GM18519 (cell line): ENCODE data around the gene CAMK1D.
"Not testable (repeated sequence)": the region's sequence is repeated elsewhere in the genome, so short reads cannot be mapped to it uniquely, and the experiment has no call there.

Experiments used
- ATAC-seq: cut with Tn5 transposase; IDR thresholded peaks from one replicate; pipeline ENCODE4 v1.9.1; 2021; ENCODE audit warnings: mild to moderate bottlenecking, moderate library complexity; ENCODE audit not compliant: unreplicated experiment, low FRiP score

CAMK1D gene

GRCh38 chr10:12849319-12850181, 500.2 kb downstream of the CAMK1D start:
- ATAC-seq, result no peak

GRCh38 chr10:12852687-12853086, 503.3 kb downstream of the CAMK1D start:
- ATAC-seq, result no peak

- ATAC-seq, result no peak
Observed at GRCh38 chr10:12854988-12855387, 505.6 kb downstream of the CAMK1D start.

GRCh38 chr10:12862459-12862858, 513.1 kb downstream of the CAMK1D start:
- no peak for ATAC-seq

GRCh38 chr10:12865515-12865914, 516.2 kb downstream of the CAMK1D start:
- ATAC-seq, result not testable (repeated sequence)

GRCh38 chr10:12868229-12868628, 518.9 kb downstream of the CAMK1D start:
- no peak for ATAC-seq

- ATAC-seq, result no peak
Observed at GRCh38 chr10:12869427-12869826, 520.1 kb downstream of the CAMK1D start.

- no peak for ATAC-seq
Observed at GRCh38 chr10:12872577-12872976, 523.2 kb downstream of the CAMK1D start.

GRCh38 chr10:12873172-12873571, 523.8 kb downstream of the CAMK1D start:
- no peak for ATAC-seq

GRCh38 chr10:12874501-12874900, 525.2 kb downstream of the CAMK1D start:
- no peak for ATAC-seq

GRCh38 chr10:12875100-12875499, 525.8 kb downstream of the CAMK1D start:
- ATAC-seq, result no peak

- ATAC-seq, result no peak
Observed at GRCh38 chr10:12876266-12876665, 526.9 kb downstream of the CAMK1D start.

GRCh38 chr10:12877150-12877549, 527.8 kb downstream of the CAMK1D start:
- ATAC-seq, result no peak

- ATAC-seq, result no peak
Observed at GRCh38 chr10:12880423-12880822, 531.1 kb downstream of the CAMK1D start.

GRCh38 chr10:12884851-12885250, 535.5 kb downstream of the CAMK1D start:
- ATAC-seq, result no peak
